Hepatocyte (in vitro differentiated cells): ENCODE measurements around the gene MOV10.
A peak's percentile ranks its signal among the peaks of the same experiment; 100 is the strongest.

ENCODE experiments used
- EZH2 ChIP-seq: fragments of 200-600 bp; sonication (generic); IDR thresholded peaks from 2 replicates; pipeline ENCODE4 v1.6.1; 2016; ENCODE audit warnings: antibody characterized with exemption, mild to moderate bottlenecking, borderline replicate concordance
- EZH2phosphoT487 ChIP-seq: fragments of 200-600 bp; sonication (generic); IDR thresholded peaks from one replicate; pipeline ENCODE4 v1.6.1; 2018; ENCODE audit warnings: antibody characterized with exemption, mild to moderate bottlenecking, low read depth, moderate library complexity; ENCODE audit not compliant: unreplicated experiment, severe bottlenecking
- TF ChIP-seq, protein P1 (sequence below): fragments of 200-600 bp; sonication (generic); IDR thresholded peaks from 2 replicates; pipeline ENCODE4 v1.5.1; 2016; ENCODE audit warnings: antibody characterized with exemption, mild to moderate bottlenecking; ENCODE audit not compliant: poor library complexity

DNA sequence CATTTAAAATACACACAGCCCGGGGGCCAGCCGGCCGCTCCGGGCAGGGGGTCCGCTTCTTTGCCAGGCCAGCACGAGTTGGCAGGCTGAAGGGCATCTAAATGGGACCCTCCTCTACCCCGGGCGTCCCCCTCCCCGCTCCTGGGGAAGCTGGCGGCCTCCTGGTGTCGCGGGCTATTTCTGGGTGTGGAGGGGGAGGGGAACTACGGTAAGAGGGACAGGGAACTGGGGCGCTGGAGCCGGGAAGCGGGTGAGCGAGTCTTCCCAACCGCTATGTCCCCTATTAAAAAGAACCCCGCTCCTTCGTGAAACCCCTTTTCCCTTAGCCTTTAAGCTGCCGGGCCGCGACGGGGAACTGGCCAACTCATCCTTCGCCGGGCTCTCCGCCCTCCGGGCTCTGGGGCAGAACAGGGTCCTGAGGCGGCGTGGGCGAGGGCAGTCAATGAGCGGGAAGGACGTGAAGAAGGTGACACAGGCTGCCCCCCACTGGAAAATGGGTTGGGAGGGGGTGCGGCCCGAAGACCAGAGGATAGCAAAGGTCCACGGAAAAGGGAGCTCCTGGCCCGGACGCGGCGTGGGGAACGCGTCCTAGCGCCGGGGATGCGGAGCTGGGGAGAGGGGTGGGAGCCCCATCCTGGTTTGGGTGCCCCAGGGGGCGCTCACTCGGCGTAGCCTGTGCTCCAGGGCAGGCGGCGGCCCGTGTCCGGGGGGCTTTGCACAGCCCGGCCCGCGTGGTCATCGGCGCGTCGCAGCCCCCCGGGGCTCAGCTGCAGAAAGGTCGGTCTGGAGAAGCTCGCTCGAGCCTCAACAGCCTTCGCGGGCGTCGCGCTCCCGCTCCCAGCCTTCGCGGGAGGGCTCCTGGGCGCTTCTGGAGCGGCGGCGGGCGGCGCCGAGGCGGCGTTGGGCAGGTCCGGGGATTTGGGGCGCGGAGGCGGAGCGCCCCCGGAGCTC is 40.1 kb downstream of the MOV10 start:
- no peak for TF ChIP-seq EZH2phosphoT487
- TF ChIP-seq, protein P1, sequence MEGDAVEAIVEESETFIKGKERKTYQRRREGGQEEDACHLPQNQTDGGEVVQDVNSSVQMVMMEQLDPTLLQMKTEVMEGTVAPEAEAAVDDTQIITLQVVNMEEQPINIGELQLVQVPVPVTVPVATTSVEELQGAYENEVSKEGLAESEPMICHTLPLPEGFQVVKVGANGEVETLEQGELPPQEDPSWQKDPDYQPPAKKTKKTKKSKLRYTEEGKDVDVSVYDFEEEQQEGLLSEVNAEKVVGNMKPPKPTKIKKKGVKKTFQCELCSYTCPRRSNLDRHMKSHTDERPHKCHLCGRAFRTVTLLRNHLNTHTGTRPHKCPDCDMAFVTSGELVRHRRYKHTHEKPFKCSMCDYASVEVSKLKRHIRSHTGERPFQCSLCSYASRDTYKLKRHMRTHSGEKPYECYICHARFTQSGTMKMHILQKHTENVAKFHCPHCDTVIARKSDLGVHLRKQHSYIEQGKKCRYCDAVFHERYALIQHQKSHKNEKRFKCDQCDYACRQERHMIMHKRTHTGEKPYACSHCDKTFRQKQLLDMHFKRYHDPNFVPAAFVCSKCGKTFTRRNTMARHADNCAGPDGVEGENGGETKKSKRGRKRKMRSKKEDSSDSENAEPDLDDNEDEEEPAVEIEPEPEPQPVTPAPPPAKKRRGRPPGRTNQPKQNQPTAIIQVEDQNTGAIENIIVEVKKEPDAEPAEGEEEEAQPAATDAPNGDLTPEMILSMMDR, result peak; percentile 10
- peak; percentile 33 for TF ChIP-seq EZH2
